Thoracic aorta (tissue), 2 donors: ENCODE measurements around the gene RUFY3. TPM values are rescaled to one million over a fixed set of nuclear protein-coding genes. Genes with fewer than 3 reads are reported as not detected.

ENCODE experiments used
- ATAC-seq: fragments of 150-250 bp; one replicate; pipeline ENCODE4 v1.8.0; 2017; ENCODE audit warnings: low read depth; ENCODE audit not compliant: insufficient number of reproducible peaks, low FRiP score
- DNase-seq: peaks from one replicate; pipeline ENCODE4 v3.0.0-alpha.2; 2020; ENCODE audit warnings: low spot score
- H3K27ac ChIP-seq, 2 donors: fragments of 200-600 bp; sonication (generic); 1 replicate in 1 of 2; 2 replicates in 1 of 2; pipeline ENCODE4 v1.5.1; 2016; ENCODE audit warnings: mild to moderate bottlenecking in 2 of 2, moderate library complexity in 2 of 2
- H3K27me3 ChIP-seq: fragments of 200-600 bp; sonication (generic); replicated peaks from 2 replicates; pipeline ENCODE4 v1.6.0; 2016; ENCODE audit warnings: mild to moderate bottlenecking; ENCODE audit not compliant: insufficient read depth
- H3K36me3 ChIP-seq: fragments of 200-600 bp; sonication (generic); one replicate; pipeline ENCODE4 v1.5.1; 2016
- H3K4me1 ChIP-seq, 2 donors: fragments of 200-600 bp; sonication (generic); 1 replicate in 1 of 2; 2 replicates in 1 of 2; pipeline versions ENCODE4 v1.5.1 to v1.6.0; 2016; ENCODE audit warnings: low read depth in 2 of 2, mild to moderate bottlenecking in 1 of 2; ENCODE audit not compliant: control insufficient read depth in 1 of 2
- H3K4me3 ChIP-seq: fragments of 200-600 bp; sonication (generic); 2 replicates; pipeline ENCODE4 v1.5.1; 2016; ENCODE audit warnings: mild to moderate bottlenecking
- H3K9me3 ChIP-seq: fragments of 200-600 bp; sonication (generic); 2 replicates; pipeline ENCODE4 v1.5.1; 2016
- CTCF ChIP-seq: fragments of 200-600 bp; sonication (generic); IDR thresholded peaks from one replicate; pipeline ENCODE4 v1.5.1; 2019; ENCODE audit warnings: antibody characterized with exemption
- total RNA-seq, 2 donors: library from RNA; depleted of rRNA; stranded (reverse); fragments of >200 nt; gene quantifications; one replicate each; pipeline versions ENCODE4 v1.1.0 to v1.2.3, GENCODE V29; 2016

Gene RUFY3
- total RNA-seq, 2 donors from 2014 or later = 72.7 to 100.0 TPM

GRCh38 chr4:70855464-70855863, 133.7 kb downstream of the RUFY3 start:
- Histone ChIP-seq H3K36me3 (no peaks in the 10 kb centered on the region), H3K9me3 (no peaks in the 10 kb centered on the region), H3K27ac (no peak overlapping the region), H3K4me1 (no peaks in the 10 kb centered on the region), H3K4me3 (no peak overlapping the region), H3K27me3 (no peaks in the 10 kb centered on the region)
- TF ChIP-seq CTCF = no peak
- no peak for ATAC-seq
- DNase-seq = no peak

Other genes starting within 250 kb of the RUFY3 start
- gene MUC7, start 249.8 kb upstream of the RUFY3 start, total RNA-seq = not detected
- gene AMTN, start 203.4 kb upstream of the RUFY3 start, total RNA-seq = not detected
- gene AMBN, start 129.7 kb upstream of the RUFY3 start, total RNA-seq = not detected
- gene ENAM, start 93.2 kb upstream of the RUFY3 start, total RNA-seq = not detected
- 1 to 10 TPM; 1.6 to 7.9 TPM for gene JCHAIN, start 55.5 kb upstream of the RUFY3 start, total RNA-seq
- 10 to 100 TPM; 15.2 to 32.6 TPM for gene UTP3, start 33.4 kb upstream of the RUFY3 start, total RNA-seq
- gene GRSF1, start 117.9 kb downstream of the RUFY3 start, total RNA-seq = 10 to 100 TPM; 46.2 to 64.5 TPM
- gene MOB1B, start 180.4 kb downstream of the RUFY3 start, total RNA-seq = 10 to 100 TPM; 17.7 to 26.0 TPM